Activated naive CD8-positive, alpha-beta T cell (primary cell): ENCODE measurements around the gene TGFBR1.
A peak's percentile ranks its signal among the peaks of the same experiment; 100 is the strongest.

ENCODE experiments used
- H3K27ac Mint-ChIP-seq: one replicate; pipeline ENCODE4 v1.8.0; 2021; ENCODE audit warnings: mixed read lengths
- H3K27me3 Mint-ChIP-seq: one replicate; pipeline ENCODE4 v1.8.0; 2021; ENCODE audit warnings: mixed read lengths
- H3K36me3 Mint-ChIP-seq: one replicate; pipeline ENCODE4 v1.8.0; 2021; ENCODE audit warnings: mixed read lengths
- H3K4me1 Mint-ChIP-seq: one replicate; pipeline ENCODE4 v1.8.0; 2021; ENCODE audit warnings: low read depth, mixed read lengths
- H3K4me3 Mint-ChIP-seq: one replicate; pipeline ENCODE4 v1.8.0; 2021; ENCODE audit warnings: mild to moderate bottlenecking, mixed read lengths
- H3K9me3 Mint-ChIP-seq: one replicate; pipeline ENCODE4 v1.8.0; 2021; ENCODE audit warnings: low read depth, mixed read lengths

TGFBR1 gene

DNA sequence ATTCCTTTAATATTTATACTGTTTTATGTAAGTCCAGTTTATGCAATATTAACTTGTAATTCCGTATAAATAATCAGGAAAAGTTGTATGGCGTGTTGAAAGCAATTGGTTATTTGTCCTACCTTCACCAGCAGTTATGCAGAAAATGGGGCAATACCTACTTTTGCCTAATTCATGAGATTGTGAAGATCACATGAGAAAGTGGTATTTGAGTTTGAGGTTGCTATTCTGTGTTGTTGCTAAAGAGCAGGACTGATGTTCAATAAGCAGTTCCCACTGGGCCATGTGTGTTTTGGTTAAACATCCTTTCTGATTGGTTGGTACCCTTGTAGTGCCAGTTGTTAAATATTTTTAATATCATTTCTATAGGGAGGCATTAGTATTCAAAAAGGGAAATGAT, 3.2 kb downstream of the TGFBR1 start:
- no peaks in the 10 kb centered on the region for H3K27me3 Mint-ChIP-seq
- H3K36me3 Mint-ChIP-seq: peaks cover 2% of the 10 kb centered on the region
- no peaks in the 10 kb centered on the region for H3K9me3 Mint-ChIP-seq
- H3K4me1 Mint-ChIP-seq: peaks cover 77% of the 10 kb centered on the region
- peak overlapping the region; percentile 4 for H3K4me3 Mint-ChIP-seq
- H3K27ac Mint-ChIP-seq: peak overlapping the region; percentile 54

DNA sequence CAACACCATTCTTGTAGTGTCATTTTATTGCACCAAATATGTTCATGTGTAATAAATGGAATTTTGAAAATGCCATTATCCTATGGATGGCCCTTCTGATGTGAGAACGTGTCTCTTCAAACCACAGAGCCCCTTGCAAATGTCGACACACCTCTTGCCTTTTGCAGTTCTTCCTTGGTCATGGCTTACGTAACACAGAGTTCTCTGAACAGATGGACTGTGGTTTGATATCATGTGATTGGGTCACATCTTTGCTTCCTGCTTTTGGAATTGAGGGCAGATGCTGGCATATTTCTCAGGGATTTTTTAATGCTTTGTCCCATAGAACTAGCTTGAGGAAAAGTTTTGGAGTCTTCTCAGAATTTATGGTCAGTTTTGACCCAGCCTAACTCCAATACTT, 4.6 kb downstream of the TGFBR1 start:
- peak overlapping the region; percentile 48 for H3K4me3 Mint-ChIP-seq
- peaks cover 83% of the 10 kb centered on the region for H3K4me1 Mint-ChIP-seq
- peaks cover 2% of the 10 kb centered on the region for H3K36me3 Mint-ChIP-seq
- H3K9me3 Mint-ChIP-seq: no peaks in the 10 kb centered on the region
- no peaks in the 10 kb centered on the region for H3K27me3 Mint-ChIP-seq
- peak overlapping the region; percentile 72 for H3K27ac Mint-ChIP-seq

GRCh38 chr9:99112750-99113413, 8.0 kb downstream of the TGFBR1 start:
- Mint-ChIP-seq H3K4me3 (peak overlapping the region; percentile 66), H3K36me3 (peaks cover 2% of the 10 kb centered on the region), H3K9me3 (no peaks in the 10 kb centered on the region), H3K27me3 (no peaks in the 10 kb centered on the region), H3K4me1 (peaks cover 92% of the 10 kb centered on the region), H3K27ac (peak overlapping the region; percentile 76)

DNA sequence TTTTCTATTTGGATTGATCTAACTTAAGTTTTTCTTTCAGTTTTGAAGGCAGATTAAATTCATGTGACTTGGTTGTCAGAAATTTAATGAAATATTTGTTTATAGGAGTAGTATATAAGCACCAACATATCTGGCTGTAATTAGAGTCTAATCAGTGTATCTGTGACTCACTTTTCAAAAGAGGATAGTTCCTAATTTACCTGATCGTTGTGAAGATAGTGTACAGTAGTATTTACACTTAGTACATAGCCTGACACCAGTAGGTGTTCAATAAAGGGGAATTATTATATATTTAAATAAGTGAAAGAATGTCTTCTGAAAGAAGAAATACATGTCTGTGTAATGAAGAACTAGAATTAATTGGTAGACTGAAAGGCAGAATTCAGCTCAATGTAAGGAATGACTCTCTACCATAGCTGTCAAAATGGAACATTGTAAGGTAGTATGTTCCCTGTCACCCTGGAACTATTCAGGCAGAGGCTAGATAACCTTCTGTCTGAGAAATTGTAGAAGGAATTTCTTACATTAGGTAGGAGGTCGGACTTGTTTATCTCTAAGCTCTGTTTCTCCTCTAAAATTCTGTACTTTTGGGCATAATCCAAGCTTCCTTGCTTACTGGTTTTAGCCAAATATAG, 8.6 kb downstream of the TGFBR1 start:
- peak overlapping the region; percentile 66 for H3K4me3 Mint-ChIP-seq
- peaks cover 89% of the 10 kb centered on the region for H3K4me1 Mint-ChIP-seq
- H3K27me3 Mint-ChIP-seq: no peaks in the 10 kb centered on the region
- H3K27ac Mint-ChIP-seq: peak overlapping the region; percentile 76
- H3K36me3 Mint-ChIP-seq: peaks cover 2% of the 10 kb centered on the region
- no peaks in the 10 kb centered on the region for H3K9me3 Mint-ChIP-seq

DNA sequence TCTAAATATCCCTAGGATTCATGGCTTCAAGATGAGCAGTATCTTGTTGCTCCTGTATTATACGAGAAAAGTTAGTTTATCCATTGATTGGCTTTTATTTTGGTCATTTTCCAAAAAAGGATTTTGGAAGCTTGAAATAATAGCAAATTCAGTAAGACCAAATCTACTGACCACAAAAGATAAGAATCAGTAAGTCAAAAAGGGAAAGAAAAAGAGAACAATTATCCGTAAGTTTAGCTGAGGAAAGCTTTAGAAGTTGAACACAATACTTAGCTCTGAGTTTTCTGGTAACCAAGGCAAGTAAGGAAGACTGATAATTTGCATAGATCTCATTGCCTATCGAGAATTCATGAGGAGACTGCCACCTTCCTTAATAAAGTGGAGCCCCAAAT, 9.1 kb downstream of the TGFBR1 start:
- Mint-ChIP-seq H3K36me3 (peaks cover 5% of the 10 kb centered on the region), H3K4me1 (peaks cover 89% of the 10 kb centered on the region), H3K9me3 (no peaks in the 10 kb centered on the region), H3K4me3 (peak overlapping the region; percentile 24), H3K27ac (peak overlapping the region; percentile 55), H3K27me3 (no peaks in the 10 kb centered on the region)

DNA sequence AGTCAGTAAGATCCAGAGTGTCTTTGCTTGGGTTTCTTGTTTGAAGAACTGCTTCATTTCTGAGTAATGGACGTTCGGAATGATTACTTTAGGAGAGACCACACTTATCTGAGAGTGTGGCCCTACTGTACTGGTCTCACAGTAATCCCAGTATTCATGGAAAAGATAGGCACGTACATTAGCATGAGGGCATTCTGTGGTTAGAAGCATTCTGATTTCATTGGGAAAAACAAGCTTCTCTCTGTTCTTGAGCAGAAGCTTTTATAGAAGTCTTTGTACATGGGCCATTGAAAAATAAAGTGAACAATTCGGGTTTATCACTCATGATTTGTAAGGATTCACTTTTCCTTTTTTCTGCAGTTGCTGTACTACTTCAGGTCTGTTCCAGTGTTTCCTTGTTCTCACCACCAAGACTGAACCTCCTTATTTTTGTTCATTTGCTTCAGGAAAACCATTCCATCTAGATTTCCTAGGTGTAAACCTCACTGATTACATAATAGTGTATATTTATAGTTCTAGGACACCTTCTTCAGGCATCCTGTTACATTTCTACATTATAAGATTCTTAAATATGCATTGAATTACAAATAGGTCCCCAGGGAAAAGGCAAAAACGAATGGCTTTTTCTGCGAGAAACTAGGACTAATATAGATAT, 10.1 kb downstream of the TGFBR1 start:
- no peaks in the 10 kb centered on the region for H3K27me3 Mint-ChIP-seq
- H3K9me3 Mint-ChIP-seq: no peaks in the 10 kb centered on the region
- peaks cover 89% of the 10 kb centered on the region for H3K4me1 Mint-ChIP-seq
- H3K27ac Mint-ChIP-seq: peak overlapping the region; percentile 35
- H3K4me3 Mint-ChIP-seq: no peak overlapping the region
- H3K36me3 Mint-ChIP-seq: peaks cover 4% of the 10 kb centered on the region

DNA sequence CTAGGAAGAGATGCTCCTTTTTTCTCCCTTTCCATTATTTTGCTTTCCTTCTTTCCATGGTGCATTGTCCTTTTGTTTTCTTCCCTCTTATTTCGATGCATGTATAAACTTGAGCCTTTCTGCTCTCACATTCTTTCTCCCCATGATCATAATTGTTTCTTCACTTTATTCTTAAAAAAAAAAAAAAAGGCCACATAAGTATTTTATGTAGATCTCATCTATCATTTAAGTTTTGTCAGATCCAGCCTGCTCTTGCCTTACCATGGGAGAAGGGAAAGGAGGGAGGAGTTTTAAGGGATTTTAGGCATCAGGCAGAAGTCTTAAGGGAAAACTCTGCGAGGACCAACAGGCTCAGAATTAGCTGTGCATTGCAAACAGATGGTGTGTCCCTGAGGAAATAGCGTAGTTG, 11.1 kb downstream of the TGFBR1 start:
- Mint-ChIP-seq H3K36me3 (peaks cover 4% of the 10 kb centered on the region), H3K4me1 (peaks cover 89% of the 10 kb centered on the region), H3K4me3 (peak overlapping the region; percentile 2), H3K27me3 (no peaks in the 10 kb centered on the region), H3K9me3 (no peaks in the 10 kb centered on the region), H3K27ac (no peak overlapping the region)

- H3K4me3 Mint-ChIP-seq: peak overlapping the region; percentile 85
- peaks cover 91% of the 10 kb centered on the region for H3K4me1 Mint-ChIP-seq
- no peaks in the 10 kb centered on the region for H3K9me3 Mint-ChIP-seq
- H3K27ac Mint-ChIP-seq: peak overlapping the region; percentile 93
- peaks cover 4% of the 10 kb centered on the region for H3K36me3 Mint-ChIP-seq
- H3K27me3 Mint-ChIP-seq: no peaks in the 10 kb centered on the region
Measured at GRCh38 chr9:99118782-99119466, 14.0 kb downstream of the TGFBR1 start.

DNA sequence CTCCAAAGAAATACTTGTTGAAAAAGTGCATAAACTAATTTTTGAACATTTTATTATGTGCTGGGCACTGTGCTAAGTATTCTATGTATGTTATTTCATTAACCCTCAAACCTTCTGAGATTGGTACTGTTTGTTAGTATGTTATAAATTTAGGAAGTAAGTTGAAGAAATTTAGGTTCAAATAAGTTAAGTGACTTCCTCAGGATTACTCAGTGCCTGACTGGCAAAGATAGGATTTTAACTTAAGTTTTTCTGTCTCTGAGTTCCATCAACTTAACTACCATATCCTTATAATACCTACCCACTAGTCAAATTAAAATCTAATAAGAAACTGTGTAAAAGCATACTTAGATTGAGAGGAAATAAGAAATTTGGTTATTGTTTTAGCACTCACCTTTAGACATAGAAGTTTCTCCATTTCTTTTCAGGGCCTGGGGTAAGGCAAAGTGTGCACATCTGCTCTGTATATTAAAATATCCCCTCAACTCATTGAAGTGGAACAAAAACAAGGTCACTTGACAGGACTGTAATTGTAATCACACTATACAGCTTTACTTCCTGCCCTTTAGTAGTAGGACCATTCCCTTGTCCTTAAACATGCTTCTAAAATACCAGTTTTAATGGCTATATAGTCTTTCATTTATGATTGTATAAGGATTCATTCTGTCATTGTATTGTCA, 15.2 kb downstream of the TGFBR1 start:
- H3K27me3 Mint-ChIP-seq: no peaks in the 10 kb centered on the region
- peaks cover 90% of the 10 kb centered on the region for H3K4me1 Mint-ChIP-seq
- H3K27ac Mint-ChIP-seq: peak overlapping the region; percentile 93
- H3K4me3 Mint-ChIP-seq: peak overlapping the region; percentile 85
- H3K36me3 Mint-ChIP-seq: peaks cover 4% of the 10 kb centered on the region
- H3K9me3 Mint-ChIP-seq: no peaks in the 10 kb centered on the region

- peak overlapping the region; percentile 36 for H3K27ac Mint-ChIP-seq
- H3K36me3 Mint-ChIP-seq: peaks cover 4% of the 10 kb centered on the region
- H3K4me3 Mint-ChIP-seq: peak overlapping the region; percentile 1
- H3K4me1 Mint-ChIP-seq: peaks cover 91% of the 10 kb centered on the region
- H3K9me3 Mint-ChIP-seq: no peaks in the 10 kb centered on the region
- H3K27me3 Mint-ChIP-seq: no peaks in the 10 kb centered on the region
Measured at GRCh38 chr9:99121604-99122003, 16.7 kb downstream of the TGFBR1 start.

GRCh38 chr9:99124534-99125255, 19.8 kb downstream of the TGFBR1 start:
- Mint-ChIP-seq H3K9me3 (no peaks in the 10 kb centered on the region), H3K27ac (no peak overlapping the region), H3K27me3 (no peaks in the 10 kb centered on the region), H3K4me3 (no peak overlapping the region), H3K4me1 (peaks cover 94% of the 10 kb centered on the region), H3K36me3 (no peaks in the 10 kb centered on the region)

GRCh38 chr9:99125446-99125845, 20.5 kb downstream of the TGFBR1 start:
- H3K27ac Mint-ChIP-seq: peak overlapping the region; percentile 51

GRCh38 chr9:99126312-99126711, 21.4 kb downstream of the TGFBR1 start:
- Mint-ChIP-seq H3K9me3 (no peaks in the 10 kb centered on the region), H3K27me3 (no peaks in the 10 kb centered on the region), H3K36me3 (peaks cover 2% of the 10 kb centered on the region), H3K4me3 (peak overlapping the region; percentile 8), H3K4me1 (peaks cover 93% of the 10 kb centered on the region), H3K27ac (peak overlapping the region; percentile 51)

More at GRCh38 chr9:99125446-99125845, 20.5 kb downstream of the TGFBR1 start:
- Mint-ChIP-seq H3K4me1 (peaks cover 93% of the 10 kb centered on the region), H3K9me3 (no peaks in the 10 kb centered on the region), H3K36me3 (no peaks in the 10 kb centered on the region), H3K27me3 (no peaks in the 10 kb centered on the region), H3K4me3 (no peak overlapping the region)
